ENCODE measurements around the gene ZNF138. TPM values are rescaled to one million over a fixed set of nuclear protein-coding genes. Genes with fewer than 3 reads are reported as not detected.
A peak's percentile ranks its signal among the peaks of the same experiment; 100 is the strongest.

Gene ZNF138
- total and polyA plus RNA-seq, 2 of the 8 experiments (the other 6 are each of a cell fraction or from before 2014, with no cell fraction given) = 7.5 to 22.6 TPM

- TF ChIP-seq HDAC2 (IDR thresholded peaks at IDR 0.05; ENCODE audit: borderline replicate concordance in 1 of 2, low read depth in 2 of 2, low read length in 2 of 2) (peak in 1 of 2 experiments; percentile 60; a peak in 1 of 4 replicates), ASH2L (IDR thresholded peaks at IDR 0.05; ENCODE audit: low read length) (peak; percentile 99), SP1 (IDR thresholded peaks at IDR 0.05; ENCODE audit: low read depth, low read length) (peak; percentile 95), KDM1A (IDR thresholded peaks at IDR 0.05; ENCODE audit: borderline replicate concordance, low read length) (0 out of 2 replicates have a peak, but pooled peaks have one; percentile 38), HDAC6 (IDR thresholded peaks at IDR 0.05; ENCODE audit: low read depth, low read length) (no peak), RAD21 (IDR thresholded peaks at IDR 0.05 in 1 of 2, conservative IDR thresholded peaks at IDR 0.05 in 1 of 2; ENCODE audit: low read depth in 2 of 2, low read length in 2 of 2) (no peak; a peak in 1 of 4 replicates), RXRA (IDR thresholded peaks at IDR 0.05; ENCODE audit: insufficient read depth, low read depth, low read length) (no peak), CHD2 (IDR thresholded peaks at IDR 0.05; ENCODE audit: low read length) (peak; percentile 78), POLR2A (IDR thresholded peaks at IDR 0.05; ENCODE audit: control extremely low read depth in 1 of 2, low read depth in 2 of 2, low read length in 2 of 2) (peak; percentile 72 to 93), RNF2 (IDR thresholded peaks at IDR 0.05; ENCODE audit: borderline replicate concordance, low read depth, low read length, missing control alignments, poor library complexity, severe bottlenecking) (no peak), FOSL1 (IDR thresholded peaks at IDR 0.05; ENCODE audit: insufficient read depth, low read depth, low read length) (no peak), CTBP2 (IDR thresholded peaks at IDR 0.05; ENCODE audit: borderline replicate concordance, insufficient read depth, insufficient read length, low read length) (no peak), SP4 (IDR thresholded peaks at IDR 0.05; ENCODE audit: low read length) (0 out of 2 replicates have a peak, but pooled peaks have one; percentile 40), TAF7 (optimal IDR thresholded peaks at IDR 0.05; ENCODE audit: borderline replicate concordance, low read depth, low read length) (peak; percentile 17), POLR2AphosphoS5 (IDR thresholded peaks at IDR 0.05; ENCODE audit: low read depth, low read length) (peak; percentile 84), RFX5 (IDR thresholded peaks at IDR 0.05; ENCODE audit: borderline replicate concordance, low read depth, low read length) (no peak), EZH2 (IDR thresholded peaks at IDR 0.05; ENCODE audit: low read depth, low read length, severe bottlenecking) (no peak), CTCF (IDR thresholded peaks at IDR 0.05; ENCODE audit: control extremely low read depth in 1 of 3, insufficient read depth in 1 of 3, low read depth in 1 of 3, low read length in 3 of 3) (no peak)
Measured at GRCh38 chr7:64794171-64794844, at the start of gene ZNF138 (continued).
